T1000 (cell line): ENCODE measurements around the gene FHAD1.
"Not testable (repeated sequence)": the region's sequence is repeated elsewhere in the genome, so short reads cannot be mapped to it uniquely, and the experiment has no call there.

Experiments
- DNase-seq: peaks from one replicate; lab custom pipeline; 2025; ENCODE audit warnings: mixed read lengths; lab: John Stamatoyannopoulos, UW

Gene FHAD1

DNA sequence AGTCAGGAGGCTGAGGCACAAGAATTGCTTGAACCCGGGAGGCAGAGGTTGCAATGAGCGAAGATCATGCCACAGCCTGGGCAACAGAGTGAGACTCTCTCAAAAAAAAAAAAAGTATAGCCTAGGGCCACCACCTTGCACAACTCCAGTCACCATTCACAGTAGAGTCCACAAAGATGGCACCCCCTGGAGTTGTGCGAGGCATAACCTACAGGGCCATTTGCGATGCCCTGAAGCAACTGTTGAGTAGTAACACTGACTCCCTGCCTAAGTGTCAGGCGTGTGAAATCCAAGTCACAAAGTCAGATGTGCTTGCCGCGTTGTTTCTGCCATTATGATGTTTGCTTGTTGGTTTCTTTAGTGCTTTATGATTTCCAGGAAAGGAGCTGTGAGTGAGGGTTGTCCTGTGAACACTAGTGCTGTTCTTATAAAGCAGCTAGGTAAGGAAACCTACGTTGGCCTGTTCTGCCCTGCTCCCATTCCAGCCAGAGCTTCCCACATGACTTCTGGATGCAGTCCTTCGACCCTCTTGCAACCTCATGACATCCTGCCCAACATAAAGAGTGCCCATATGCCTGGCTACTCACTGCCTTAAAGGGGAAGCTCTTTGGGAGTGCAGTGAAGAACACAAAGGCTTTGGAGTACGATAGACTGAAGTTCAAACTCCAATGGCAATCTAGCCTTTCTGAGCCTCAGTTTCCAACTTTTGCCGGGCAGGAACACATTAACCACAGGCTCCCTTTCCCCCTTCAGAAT lies 29.8 kb downstream of the FHAD1 start:
- no peak for DNase-seq

DNA sequence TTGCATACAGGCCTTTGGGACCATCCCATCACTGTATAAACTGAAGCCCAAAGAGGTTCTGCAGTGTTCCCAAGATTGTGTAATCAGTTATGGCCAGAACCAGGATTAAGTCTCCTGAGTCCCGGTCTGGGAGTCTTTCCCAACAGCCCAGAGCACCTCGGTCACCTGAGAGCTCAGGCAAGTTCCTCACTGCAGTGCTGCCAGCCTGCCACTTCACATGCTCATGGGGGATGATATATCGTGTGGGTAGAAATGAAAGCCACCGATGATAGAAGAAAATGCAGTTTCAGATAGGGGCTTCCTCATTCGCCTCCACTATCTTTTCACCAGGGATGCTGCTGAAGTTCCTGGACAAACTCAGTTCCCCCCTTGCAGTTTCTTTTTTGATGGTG lies 30.4 kb downstream of the FHAD1 start:
- DNase-seq: no peak

DNA sequence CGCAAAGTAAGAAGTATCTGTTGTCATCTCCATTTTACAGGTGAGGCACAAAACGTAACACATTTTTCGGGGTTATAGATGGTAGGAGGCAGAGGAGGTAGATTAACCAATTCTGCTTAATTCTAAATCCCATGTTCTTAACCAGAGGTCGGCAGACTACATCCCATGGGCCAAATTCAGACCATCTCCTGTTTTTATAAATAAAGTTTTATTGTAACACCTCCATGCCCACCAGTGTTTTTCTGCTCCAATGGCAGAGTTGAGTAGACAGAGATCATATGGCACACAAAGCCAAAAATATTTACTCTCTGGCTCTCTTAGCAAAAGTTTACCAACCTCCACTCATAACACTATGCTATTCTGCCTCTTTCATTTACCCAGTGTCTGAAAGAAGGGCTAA lies 30.9 kb downstream of the FHAD1 start:
- no peak for DNase-seq

DNA sequence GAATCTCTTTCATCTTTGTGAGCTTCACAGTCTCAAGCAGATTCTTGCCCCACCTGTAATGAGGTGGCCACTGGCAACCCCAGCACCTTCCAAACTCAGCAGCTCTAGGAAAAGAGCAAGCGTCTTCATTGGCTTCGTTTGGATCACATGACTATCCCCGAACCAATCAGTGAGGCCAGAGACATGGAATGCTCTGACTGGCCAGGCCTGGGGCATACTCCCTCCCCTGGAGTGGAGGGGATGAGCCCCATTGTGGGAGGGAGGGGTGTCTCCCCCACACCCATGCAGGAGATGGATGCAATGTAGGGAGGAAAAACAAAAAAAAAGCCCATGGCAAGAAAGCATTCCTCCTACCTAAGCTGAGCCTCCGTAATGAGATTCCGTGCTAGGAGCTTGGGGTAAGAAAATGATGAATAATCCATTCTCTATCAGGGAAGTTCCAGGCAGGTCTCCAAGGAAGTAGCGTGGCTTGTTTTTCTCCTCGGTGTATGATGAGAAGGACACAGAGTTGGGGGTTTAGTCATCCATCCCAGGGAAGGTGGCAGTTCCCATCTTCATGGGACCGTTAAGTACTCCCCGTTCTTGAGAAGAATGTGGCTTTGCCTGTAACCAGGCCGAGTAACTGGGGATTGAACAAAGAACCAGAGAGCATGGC lies 32.7 kb downstream of the FHAD1 start:
- no peak for DNase-seq

DNA sequence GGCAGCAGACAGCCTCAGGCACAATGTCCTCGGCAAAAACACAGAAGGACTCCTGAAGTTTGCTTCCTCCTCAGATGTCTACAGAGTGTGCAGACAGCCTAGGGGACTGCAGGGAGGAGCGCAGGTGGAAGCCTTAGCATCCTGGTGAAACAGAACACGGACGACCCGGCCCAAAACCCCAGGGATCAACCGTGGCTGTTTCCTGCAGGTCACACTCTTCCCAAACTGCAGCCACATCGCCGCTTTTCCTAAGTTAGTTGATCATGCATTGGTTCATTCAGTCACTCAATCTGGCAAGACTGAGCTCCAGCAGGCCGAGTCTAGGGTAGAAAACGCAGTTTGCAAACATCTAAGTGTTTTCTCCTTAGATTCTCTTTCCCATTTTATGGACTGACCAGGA lies 33.4 kb downstream of the FHAD1 start:
- no peak for DNase-seq

DNA sequence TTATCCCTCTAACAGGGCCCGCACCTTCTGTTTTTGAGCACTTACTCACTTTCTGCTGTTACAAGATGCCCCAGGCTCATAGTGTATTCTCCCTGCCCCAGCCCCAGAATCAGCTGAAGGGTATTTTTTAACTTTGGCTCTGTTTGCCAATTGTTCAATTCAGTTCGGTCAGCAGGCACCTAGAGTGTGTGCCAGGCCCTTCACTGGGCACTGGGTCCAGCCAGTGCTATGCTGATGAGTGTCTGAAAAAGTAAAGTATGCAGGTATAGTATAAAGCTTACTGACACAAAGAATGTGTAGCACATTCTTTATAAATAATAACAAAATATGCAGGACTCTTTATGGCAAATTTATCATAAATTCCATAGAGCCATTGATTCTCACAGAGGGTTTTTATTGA lies 35.0 kb downstream of the FHAD1 start:
- DNase-seq: no peak

DNA sequence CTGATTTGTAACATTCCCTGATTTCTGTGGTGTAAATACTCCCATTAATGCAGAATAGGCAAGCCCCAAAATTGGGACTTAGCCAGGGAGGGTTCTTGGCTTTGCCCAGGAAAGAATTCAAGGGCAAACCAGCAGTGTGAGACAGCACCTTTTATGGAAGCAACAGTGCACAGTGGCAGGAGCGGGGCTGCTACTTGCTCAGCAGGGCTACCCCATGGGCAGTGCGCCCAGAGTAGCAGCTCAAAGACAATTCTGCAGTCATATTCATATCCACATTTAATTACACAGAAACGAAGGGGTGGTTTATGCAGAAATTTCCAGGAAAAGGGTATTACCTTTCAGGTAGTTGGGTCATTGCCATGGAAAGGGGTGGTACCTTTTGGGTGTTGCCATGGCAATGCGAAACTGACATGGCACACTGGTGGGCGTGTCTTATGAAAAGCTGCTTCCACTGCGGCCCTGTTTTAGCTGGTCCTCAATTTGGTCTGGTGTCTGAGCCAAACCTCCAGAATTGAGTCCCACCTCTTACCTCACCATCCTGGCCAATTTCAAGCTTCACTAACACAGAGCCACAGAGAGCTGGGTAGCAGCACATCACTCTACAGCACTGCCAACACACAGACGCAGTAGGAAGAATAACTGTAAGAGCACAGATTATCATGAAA lies 35.9 kb downstream of the FHAD1 start:
- DNase-seq: no peak

DNA sequence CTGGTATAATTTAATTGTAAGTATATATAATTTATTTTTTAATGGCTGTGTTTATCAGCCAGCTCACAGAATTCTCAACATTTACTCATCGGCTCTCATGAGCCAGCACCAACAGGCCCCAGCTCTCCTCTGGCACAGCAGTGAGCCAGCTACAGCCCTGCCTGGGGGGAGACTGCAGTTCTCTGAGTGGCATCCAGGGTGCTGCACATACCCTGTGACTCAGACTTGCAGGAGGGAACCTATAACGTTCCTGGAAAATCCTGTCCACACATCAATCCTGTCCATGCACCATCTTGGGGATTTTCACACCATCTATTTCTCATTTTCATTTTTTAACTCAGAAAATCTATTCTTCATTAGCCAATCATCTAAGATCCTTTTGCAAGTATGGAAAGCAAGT lies 36.5 kb downstream of the FHAD1 start:
- peak; percentile 51 for DNase-seq

DNA sequence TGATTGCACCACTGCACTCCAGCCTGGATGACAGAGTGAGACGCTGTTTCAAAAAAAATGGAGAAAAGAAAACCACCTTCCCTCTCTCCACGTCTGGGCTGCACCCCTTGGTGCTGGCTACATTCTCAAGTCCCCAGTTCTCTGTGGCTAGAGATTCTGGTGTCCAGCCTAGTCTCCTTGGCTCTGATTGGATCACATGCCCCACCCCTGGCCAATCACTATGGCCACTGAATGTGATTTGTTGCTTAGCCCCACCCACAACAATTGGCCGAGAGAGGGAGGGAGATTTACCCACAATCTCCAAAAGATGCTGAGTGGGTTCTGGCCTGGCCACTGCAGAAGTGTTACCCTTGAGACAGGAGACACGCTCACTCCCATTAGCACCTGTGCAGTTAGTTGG lies 39.4 kb downstream of the FHAD1 start:
- DNase-seq: no peak

DNA sequence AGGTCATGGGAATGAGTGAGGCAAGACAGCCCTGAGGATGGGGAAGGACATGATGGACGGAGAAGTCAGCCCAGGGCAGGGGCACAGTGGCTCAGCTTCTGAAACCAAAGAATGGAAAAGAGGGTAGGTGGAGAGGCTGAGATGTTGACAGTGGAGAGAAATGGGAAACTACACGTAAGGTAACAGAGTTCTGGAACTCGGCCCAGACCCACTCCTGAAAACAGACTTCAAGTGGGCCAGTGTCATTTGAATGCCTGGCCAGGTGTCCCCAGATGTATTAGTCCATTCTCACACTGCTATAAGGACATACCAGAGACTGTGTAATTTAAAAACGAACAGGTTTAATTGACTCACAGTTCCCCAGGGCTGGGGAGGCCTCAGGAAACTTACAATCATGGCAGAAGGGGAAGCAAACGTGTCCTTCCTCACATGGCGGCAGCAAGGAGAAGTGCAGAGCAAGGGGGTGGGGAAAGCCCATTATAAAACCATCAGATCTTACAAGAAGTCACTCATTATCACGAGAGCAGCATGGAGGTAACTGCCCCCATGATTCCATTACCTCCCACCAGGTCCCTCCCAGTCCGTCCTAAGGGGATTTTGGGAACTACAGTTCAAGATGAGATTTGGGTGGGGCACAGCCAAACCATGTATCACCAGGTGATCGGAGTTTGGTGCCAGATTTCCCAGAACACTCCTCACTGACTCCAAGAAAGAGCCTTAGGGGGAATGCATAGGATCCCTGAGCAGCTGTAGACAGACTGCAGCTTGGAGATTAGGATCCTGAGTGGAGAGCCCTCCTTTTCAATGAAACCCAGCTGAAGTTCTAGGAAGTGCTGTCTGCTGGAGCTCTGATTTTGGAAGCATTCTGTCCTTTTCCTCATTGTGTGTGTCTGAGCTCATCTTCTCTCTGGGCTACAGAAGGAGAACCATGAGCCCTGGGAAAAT lies 40.3 kb downstream of the FHAD1 start:
- DNase-seq: no peak

DNA sequence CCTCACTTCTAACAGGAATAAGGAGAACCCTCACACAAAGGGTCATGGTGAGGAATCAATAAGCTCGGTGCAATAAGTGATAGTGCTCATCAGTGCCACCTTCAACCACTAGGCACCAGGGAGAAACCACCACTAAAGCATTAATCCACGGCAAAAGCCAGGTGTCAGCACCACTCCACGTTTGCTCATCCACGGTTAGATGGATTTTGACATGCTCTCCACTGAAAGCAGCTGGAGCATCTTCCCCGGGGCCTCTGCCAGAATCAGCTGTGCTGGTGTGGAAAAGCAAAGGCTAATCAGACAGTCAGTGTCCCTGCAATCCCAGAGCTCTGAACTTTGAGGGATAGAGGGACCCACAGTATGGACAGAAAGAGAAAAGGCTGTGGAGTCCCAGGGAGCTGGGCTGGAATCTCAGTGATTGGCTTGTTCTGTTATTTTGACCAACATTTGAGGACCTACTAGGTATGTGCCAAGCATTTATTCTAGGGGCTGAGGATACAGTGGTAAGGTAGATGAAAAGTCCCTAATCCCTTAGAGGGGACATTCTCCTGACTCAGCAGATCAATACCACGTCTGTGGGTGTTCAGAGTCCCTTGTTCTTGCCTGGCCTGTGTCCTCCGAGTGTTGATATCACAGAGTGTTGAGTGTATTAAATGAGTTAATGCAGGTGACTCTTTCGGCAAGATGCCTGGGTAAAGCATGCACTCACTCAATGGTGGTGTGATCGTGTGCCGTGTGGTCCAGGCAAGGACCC lies 41.3 kb downstream of the FHAD1 start:
- no peak for DNase-seq

DNA sequence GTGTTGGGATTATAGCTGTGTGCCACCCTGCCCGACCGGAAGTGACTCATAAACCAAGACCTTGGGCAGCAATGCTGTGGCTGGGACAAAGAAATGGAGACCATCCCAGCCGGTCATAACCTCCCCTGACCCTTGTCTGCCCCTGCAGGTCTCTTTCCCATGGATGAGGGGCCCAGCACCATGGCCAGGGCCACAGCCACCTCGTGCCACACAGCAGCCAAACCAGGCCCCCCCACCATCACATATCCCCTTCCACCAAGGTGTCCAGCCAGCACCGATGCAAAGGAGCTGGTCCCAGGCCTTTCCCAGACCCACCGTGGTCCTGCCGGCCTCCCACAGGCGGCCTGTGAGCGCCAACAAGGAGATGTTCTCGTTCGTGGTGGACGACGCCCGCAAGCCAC lies 42.2 kb downstream of the FHAD1 start:
- no peak for DNase-seq

DNA sequence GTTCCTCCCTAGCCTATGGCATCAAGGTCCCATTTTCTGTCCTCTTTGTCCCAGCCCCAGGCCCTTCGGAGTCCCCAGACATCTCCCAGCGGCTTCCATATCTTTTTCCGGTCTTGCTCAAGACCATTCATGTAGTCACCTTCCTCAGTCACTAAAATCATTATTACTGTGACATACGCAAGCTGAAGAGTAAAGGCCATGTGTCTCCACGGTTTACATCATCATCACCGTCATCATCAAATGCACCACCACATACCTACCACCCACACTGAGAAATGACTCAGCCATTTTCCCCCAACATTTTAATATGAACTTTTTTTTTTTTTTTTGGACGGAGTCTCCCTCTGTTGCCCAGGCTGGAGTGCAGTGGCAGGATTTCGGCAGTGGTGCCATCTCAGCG lies 43.4 kb downstream of the FHAD1 start:
- DNase-seq: no peak

DNA sequence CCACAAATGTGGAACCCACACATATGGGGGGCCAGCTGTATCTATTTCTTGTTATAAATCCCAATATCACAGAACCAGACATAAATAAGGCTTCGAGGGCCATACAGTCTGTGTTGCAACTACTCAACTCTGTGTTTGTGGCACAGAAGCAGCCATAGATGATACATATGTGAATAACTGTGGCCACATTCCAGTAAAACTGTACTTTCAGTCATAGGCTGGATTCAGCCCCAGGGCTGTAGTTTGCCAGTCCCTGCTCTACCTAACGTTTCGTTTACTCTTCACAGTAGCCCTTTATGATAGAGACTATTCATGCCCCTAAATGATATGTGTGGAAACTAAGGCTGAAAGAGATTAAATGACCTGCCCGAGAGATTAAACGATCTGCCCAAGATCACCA lies 48.7 kb downstream of the FHAD1 start:
- no peak for DNase-seq

DNA sequence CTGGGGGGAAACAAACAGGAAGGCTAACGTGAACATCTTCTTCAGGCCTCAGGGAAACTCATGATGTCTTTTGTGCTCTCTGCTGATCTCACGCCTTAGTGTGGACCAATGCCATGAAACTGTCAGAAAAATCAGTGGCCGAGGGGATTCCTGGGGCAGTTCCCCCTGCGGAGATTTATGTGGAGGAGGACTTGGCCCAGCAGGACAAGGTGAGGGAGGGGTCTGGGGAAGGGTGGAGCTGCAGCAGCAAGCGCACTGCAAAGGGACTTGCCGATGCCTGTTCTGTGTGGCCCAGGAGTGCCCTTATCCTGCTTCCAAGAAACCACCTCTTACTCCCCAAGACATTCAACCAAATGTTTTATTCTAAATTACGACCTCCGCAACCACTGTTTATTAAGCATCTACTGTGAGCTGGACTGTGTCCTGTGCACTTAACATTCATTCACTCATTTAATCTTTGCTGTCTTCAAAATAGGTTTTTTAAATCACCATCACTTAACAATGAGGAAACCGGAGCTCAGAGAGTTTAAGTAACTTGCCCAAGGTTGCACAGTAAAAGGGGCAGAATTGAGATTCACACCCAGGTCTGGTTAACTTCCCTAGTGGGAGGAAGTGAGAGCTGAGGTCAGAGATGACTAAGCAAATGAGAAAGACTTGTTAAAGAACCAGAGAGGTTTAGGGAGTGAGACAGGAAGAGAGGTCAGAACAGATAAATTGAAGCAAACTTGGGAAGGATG lies 49.7 kb downstream of the FHAD1 start:
- no peak for DNase-seq

DNA sequence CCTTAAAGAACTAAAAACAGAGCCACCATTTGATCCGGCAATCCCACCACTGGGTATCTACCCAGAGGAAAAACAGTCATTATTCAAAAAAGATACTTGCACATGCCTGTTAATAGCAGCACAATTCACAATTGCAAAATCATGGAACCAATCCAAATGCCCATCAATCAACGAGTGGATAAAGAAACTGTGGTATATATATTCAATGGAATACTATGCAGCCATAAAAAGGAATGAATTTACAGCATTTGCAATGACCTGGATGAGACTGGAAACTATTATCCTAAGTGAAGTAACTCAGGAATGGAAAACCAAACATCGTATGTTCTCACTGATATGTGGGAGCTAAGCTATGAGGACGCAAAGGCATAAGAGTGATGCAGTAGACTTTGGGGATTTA lies 51.0 kb downstream of the FHAD1 start:
- DNase-seq: not testable (repeated sequence)

DNA sequence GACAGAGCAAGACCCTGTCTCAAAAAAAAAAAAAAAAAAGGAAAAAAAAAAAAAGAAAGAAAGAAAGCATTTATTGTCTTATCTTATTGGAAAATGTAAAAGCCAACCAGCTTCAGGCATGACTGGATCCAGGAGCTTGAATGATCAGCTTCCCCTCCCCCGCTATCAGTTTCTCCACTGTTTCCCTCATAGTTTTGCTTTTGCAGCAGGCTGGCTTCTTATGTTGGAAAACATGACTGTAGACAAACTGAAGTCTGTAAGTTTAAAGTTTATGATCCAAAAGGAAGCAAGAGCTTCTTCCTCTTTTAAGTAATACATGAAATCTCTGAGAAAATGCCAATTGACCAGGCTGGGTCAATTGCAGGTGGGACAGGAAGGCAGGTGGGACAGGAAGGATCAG lies 52.2 kb downstream of the FHAD1 start:
- DNase-seq: no peak

DNA sequence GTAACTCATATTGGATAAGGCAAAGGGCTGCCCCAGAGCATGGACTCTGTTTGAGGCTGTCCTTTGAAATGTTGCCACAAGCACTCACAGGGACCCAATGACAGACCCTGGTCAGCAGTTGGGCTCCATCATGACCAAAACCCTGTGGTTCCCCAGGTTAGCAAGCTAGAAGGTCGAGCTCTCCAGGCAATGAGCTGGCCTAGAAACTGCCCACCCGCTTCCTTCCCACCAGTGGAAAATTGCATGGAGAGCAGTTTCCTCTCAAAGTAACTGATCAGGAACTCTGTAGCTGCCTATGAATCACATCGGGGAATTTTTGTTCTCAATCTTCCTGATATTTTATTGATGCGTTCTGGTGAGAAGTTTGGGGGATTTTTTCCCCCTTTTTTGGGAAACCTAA lies 52.8 kb downstream of the FHAD1 start:
- no peak for DNase-seq

DNA sequence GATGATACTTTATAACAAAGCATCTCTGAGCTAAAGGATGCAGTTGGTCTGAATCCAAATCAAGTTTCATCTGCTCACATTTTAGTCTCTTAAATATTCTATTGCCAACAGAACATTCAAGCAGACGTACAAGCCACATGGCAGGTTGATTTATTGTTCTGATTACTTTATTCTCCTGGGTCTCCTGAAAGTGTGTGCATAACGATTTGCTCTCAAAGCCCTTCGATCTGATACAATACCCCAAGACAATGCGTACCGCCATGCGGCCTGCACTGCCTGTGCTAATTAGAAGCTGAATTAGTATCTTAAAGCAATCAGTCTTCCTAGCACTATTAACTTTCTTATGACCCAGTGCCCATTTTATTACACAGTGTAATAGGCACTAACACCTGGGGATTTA lies 56.9 kb downstream of the FHAD1 start:
- DNase-seq: no peak

DNA sequence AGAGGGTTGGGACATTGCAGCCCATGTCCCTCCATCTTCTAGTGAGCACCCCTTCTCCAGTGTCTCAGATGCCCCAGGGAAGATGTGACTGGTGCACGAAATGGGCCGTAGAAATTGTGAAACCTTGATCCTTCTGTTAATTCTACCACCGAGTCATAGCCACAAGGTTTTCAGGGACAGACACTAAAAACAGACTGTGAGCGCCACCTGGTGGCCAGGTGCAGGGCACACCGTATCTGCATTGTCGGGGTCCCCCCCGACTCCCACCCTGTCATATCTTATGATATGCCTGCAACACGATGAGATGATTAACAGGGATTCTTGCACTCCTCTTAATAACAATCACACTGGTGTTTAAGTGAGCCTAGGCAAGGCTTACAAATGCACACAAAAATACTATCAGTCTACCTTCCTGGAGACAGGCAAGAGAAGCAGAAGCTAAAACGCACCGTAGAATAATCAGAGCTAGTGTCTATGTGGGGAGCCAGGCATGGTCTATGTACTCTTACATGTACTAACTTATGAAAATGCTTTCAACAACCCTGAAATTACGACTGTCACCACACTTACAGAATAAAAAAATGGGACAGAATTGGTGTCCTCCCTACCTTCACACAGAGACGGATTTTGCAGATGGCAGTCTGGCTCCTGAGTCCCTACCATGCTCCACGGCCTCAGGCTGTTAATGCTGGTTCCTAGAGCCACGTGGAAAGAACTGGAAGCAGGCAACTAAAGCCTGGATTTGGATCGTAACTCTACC lies 57.9 kb downstream of the FHAD1 start:
- DNase-seq: peak; percentile 46
